NCI-H187 (cell line): ENCODE results near the gene ITIH3.

ENCODE experiments used
- DNase-seq, 2 experiments: peaks; one replicate each; lab custom pipeline; 2025; lab: John Stamatoyannopoulos, UW

ITIH3 gene

GRCh38 chr3:52844290-52844975 lies 49.8 kb downstream of the ITIH3 start:
- DNase-seq = no peak

GRCh38 chr3:52845157-52845556 lies 50.6 kb downstream of the ITIH3 start:
- no peak for DNase-seq

GRCh38 chr3:52845691-52846431 lies 51.3 kb downstream of the ITIH3 start:
- DNase-seq = no peak

GRCh38 chr3:52846432-52846965 lies 51.9 kb downstream of the ITIH3 start:
- DNase-seq = no peak

GRCh38 chr3:52847241-52847640 lies 52.6 kb downstream of the ITIH3 start:
- no peak for DNase-seq

GRCh38 chr3:52847726-52848125 lies 53.1 kb downstream of the ITIH3 start:
- DNase-seq = no peak

GRCh38 chr3:52848617-52849016 lies 54.0 kb downstream of the ITIH3 start:
- DNase-seq = no peak

- no peak for DNase-seq
These were observed 55.1 kb downstream of the ITIH3 start for GRCh38 chr3:52849656-52850055.

GRCh38 chr3:52851348-52851747 lies 56.8 kb downstream of the ITIH3 start:
- no peak for DNase-seq

GRCh38 chr3:52852419-52852818 lies 57.8 kb downstream of the ITIH3 start:
- no peak for DNase-seq

GRCh38 chr3:52854013-52854412 lies 59.4 kb downstream of the ITIH3 start:
- no peak for DNase-seq

GRCh38 chr3:52856666-52857065 lies 62.1 kb downstream of the ITIH3 start:
- DNase-seq = no peak

- DNase-seq = no peak
These were observed 62.5 kb downstream of the ITIH3 start for GRCh38 chr3:52857133-52857532.

GRCh38 chr3:52857864-52858263 lies 63.3 kb downstream of the ITIH3 start:
- DNase-seq = no peak
